ENCODE results near the gene MYH8. TPM values are rescaled to one million over a fixed set of nuclear protein-coding genes. Genes with fewer than 3 reads are reported as not detected.

MYH8 gene
- total RNA-seq, 1 donor from 2014 or later: not detected

DNA sequence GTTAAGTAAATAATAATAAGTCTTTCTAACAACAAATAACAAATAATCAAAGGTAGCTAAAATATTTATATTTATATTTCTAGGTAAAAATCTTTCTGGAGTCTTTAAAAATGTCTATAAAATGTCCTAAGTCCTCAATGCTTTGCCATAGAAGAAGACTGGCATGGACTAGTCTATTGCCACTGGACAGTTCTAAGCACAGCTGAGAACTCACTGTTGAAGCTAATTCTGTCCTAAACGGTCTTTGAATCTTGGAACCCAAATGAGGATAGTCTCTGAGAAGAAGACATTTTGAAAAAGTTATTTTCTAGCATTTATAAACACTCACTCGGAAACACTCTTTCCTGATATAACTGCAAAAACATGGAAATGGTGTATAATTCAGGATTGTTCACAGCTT lies 539 bp downstream of the MYH8 start:
- Histone ChIP-seq H3K9me3 (no peaks in the 10 kb centered on the region), H3K27me3 (no peaks in the 10 kb centered on the region), H3K27ac (no peak overlapping the region), H3K4me3 (no peak overlapping the region), H3K4me1 (no peaks in the 10 kb centered on the region), H3K36me3 (no peaks in the 10 kb centered on the region)
- TF ChIP-seq, protein P1, sequence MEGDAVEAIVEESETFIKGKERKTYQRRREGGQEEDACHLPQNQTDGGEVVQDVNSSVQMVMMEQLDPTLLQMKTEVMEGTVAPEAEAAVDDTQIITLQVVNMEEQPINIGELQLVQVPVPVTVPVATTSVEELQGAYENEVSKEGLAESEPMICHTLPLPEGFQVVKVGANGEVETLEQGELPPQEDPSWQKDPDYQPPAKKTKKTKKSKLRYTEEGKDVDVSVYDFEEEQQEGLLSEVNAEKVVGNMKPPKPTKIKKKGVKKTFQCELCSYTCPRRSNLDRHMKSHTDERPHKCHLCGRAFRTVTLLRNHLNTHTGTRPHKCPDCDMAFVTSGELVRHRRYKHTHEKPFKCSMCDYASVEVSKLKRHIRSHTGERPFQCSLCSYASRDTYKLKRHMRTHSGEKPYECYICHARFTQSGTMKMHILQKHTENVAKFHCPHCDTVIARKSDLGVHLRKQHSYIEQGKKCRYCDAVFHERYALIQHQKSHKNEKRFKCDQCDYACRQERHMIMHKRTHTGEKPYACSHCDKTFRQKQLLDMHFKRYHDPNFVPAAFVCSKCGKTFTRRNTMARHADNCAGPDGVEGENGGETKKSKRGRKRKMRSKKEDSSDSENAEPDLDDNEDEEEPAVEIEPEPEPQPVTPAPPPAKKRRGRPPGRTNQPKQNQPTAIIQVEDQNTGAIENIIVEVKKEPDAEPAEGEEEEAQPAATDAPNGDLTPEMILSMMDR (IDR thresholded peaks at IDR 0.05): no peak
- no peak for DNase-seq (ENCODE audit: low spot score in 2 of 2)
- intact Hi-C loops (cut with DNase I): no loop called here

GRCh38 chr17:10420811-10421210 lies 939 bp downstream of the MYH8 start:
- H3K36me3 ChIP-seq: no peaks in the 10 kb centered on the region
- no peaks in the 10 kb centered on the region for H3K9me3 ChIP-seq
- H3K4me3 ChIP-seq: no peak overlapping the region
- no peak for DNase-seq (ENCODE audit: low spot score in 2 of 2)
- H3K27me3 ChIP-seq: no peaks in the 10 kb centered on the region
- no peak overlapping the region for H3K27ac ChIP-seq
- H3K4me1 ChIP-seq: no peaks in the 10 kb centered on the region
- TF ChIP-seq, protein P1 (IDR thresholded peaks at IDR 0.05): no peak
- intact Hi-C loops (cut with DNase I): no loop called here

- Histone ChIP-seq H3K36me3 (no peaks in the 10 kb centered on the region), H3K9me3 (no peaks in the 10 kb centered on the region), H3K27me3 (no peaks in the 10 kb centered on the region), H3K4me1 (no peaks in the 10 kb centered on the region), H3K4me3 (no peak overlapping the region), H3K27ac (no peak overlapping the region)
- intact Hi-C loops (cut with DNase I): no loop called here
- TF ChIP-seq, protein P1 (IDR thresholded peaks at IDR 0.05): no peak
- DNase-seq (ENCODE audit: low spot score in 2 of 2): no peak
Measured at GRCh38 chr17:10417431-10417830, 4.3 kb downstream of the MYH8 start.

- DNase-seq (ENCODE audit: low spot score in 2 of 2): no peak
- no peak overlapping the region for H3K27ac ChIP-seq
- no peaks in the 10 kb centered on the region for H3K36me3 ChIP-seq
- TF ChIP-seq, protein P1 (IDR thresholded peaks at IDR 0.05): no peak
- no peaks in the 10 kb centered on the region for H3K9me3 ChIP-seq
- H3K27me3 ChIP-seq: no peaks in the 10 kb centered on the region
- H3K4me3 ChIP-seq: no peak overlapping the region
- intact Hi-C loops (cut with DNase I): no loop called here
- H3K4me1 ChIP-seq: no peaks in the 10 kb centered on the region
Measured at GRCh38 chr17:10415161-10415560, 6.6 kb downstream of the MYH8 start.

DNA sequence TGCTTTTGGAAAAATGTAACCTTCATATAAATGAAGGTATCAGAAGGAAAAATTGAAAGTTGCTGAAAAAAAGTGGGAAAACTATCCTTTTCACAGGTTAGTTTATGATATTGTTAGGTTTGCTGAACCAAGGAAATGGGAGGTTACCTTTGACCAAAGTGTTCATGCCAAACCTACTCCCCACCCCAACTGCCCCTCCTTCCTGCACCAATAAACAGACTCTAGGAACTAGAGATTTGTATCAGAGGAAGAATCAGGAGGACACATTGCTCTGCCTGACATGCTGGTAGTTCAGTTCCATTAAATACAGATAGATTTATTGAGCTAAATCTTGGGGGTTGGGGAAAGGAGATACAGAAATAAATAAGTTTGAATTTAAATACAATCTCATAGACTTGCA lies 18.2 kb downstream of the MYH8 start:
- TF ChIP-seq, protein P1 (IDR thresholded peaks at IDR 0.05): no peak
- Histone ChIP-seq H3K9me3 (no peaks in the 10 kb centered on the region), H3K36me3 (no peaks in the 10 kb centered on the region), H3K27me3 (no peaks in the 10 kb centered on the region), H3K4me3 (no peak overlapping the region), H3K27ac (no peak overlapping the region), H3K4me1 (no peaks in the 10 kb centered on the region)
- no peak for DNase-seq (ENCODE audit: low spot score in 2 of 2)
- intact Hi-C loops (cut with DNase I): no loop called here

DNA sequence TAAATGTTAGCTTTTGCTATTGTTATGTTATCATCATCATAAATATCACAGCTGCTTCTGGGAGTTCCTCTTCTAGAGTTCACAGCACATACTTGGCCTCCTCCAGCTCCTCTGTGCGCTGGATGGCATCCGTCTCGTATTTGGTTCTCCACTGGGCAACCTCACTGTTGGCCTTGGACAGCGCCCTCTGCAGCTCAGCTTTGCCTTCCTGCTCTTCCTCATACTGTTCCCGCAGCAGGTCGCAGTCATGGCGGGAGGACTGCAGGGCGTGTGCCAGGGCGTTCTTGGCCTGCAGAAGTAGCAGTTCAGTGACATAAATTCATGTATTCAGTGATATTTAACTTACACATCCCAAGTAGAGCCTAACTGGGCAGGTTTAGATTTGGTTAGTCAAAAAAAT lies 23.4 kb downstream of the MYH8 start:
- H3K4me1 ChIP-seq: no peaks in the 10 kb centered on the region
- DNase-seq (ENCODE audit: low spot score in 2 of 2): no peak
- H3K36me3 ChIP-seq: no peaks in the 10 kb centered on the region
- H3K4me3 ChIP-seq: no peak overlapping the region
- H3K27me3 ChIP-seq: no peaks in the 10 kb centered on the region
- intact Hi-C loops (cut with DNase I): no loop called here
- no peaks in the 10 kb centered on the region for H3K9me3 ChIP-seq
- TF ChIP-seq, protein P1 (IDR thresholded peaks at IDR 0.05): no peak
- no peak overlapping the region for H3K27ac ChIP-seq
